GM12891 (cell line): ENCODE results near the gene ZGPAT.

Experiments
- DNase-seq: peaks from one replicate; pipeline ENCODE4 v3.0.0; 2011; ENCODE audit warnings: low spot score; ENCODE audit not compliant: insufficient read length
- FAIRE-seq: peaks from 2 replicates; lab custom pipeline; 2011; peaks lifted over from hg19 to GRCh38; lab: Jason Lieb, UNC
- PAX5 ChIP-seq: IDR thresholded peaks from 2 replicates; pipeline ENCODE4 v1.6.1; 2011; ENCODE audit warnings: low read length, moderate library complexity, mild to moderate bottlenecking; ENCODE audit not compliant: insufficient read depth, severe bottlenecking
- POLR2A ChIP-seq: IDR thresholded peaks from 2 replicates; pipeline ENCODE4 v1.6.1; 2011; ENCODE audit warnings: low read depth, low read length, control low read depth
- POLR2AphosphoS5 ChIP-seq: IDR thresholded peaks from 2 replicates; pipeline ENCODE4 v1.6.1; 2011; ENCODE audit warnings: low read depth, low read length, control low read depth
- POU2F2 ChIP-seq: IDR thresholded peaks from 2 replicates; pipeline ENCODE4 v1.6.1; 2011; ENCODE audit warnings: low read depth, mild to moderate bottlenecking, control low read depth, low read length, moderate library complexity
- SPI1 ChIP-seq: IDR thresholded peaks from 2 replicates; pipeline ENCODE4 v1.6.1; 2011; ENCODE audit warnings: low read depth, low read length, control low read depth
- TAF1 ChIP-seq: IDR thresholded peaks from 2 replicates; pipeline ENCODE4 v1.6.1; 2011; ENCODE audit warnings: low read depth, low read length, control low read depth

The ZGPAT gene

GRCh38 chr20:63748934-63749270, 41.1 kb downstream of the ZGPAT start:
- TF ChIP-seq PAX5 (no peak), POLR2A (no peak), TAF1 (no peak), SPI1 (no peak), POU2F2 (no peak), POLR2AphosphoS5 (no peak)
- FAIRE-seq (no peak), DNase-seq (no peak)

GRCh38 chr20:63749597-63750508, 42.0 kb downstream of the ZGPAT start:
- FAIRE-seq = no peak
- TF ChIP-seq POLR2A (no peak), TAF1 (no peak), POU2F2 (no peak), SPI1 (no peak), PAX5 (no peak), POLR2AphosphoS5 (no peak)
- no peak for DNase-seq

- FAIRE-seq (no peak), DNase-seq (no peak)
- TF ChIP-seq POU2F2 = no peak
- no peak for TF ChIP-seq TAF1
- no peak for TF ChIP-seq PAX5
- no peak for TF ChIP-seq SPI1
- no peak for TF ChIP-seq POLR2A
- no peak for TF ChIP-seq POLR2AphosphoS5
These were observed 43.1 kb downstream of the ZGPAT start for GRCh38 chr20:63750807-63751470.

- TF ChIP-seq SPI1 (no peak), PAX5 (no peak), POU2F2 (no peak), TAF1 (no peak), POLR2AphosphoS5 (no peak), POLR2A (no peak)
- FAIRE-seq (no peak), DNase-seq (peak; percentile 35)
These were observed 43.8 kb downstream of the ZGPAT start for GRCh38 chr20:63751471-63752271.

GRCh38 chr20:63752411-63753101, 44.7 kb downstream of the ZGPAT start:
- TF ChIP-seq SPI1 (no peak), POU2F2 (no peak), TAF1 (no peak), POLR2AphosphoS5 (no peak), PAX5 (no peak), POLR2A (no peak)
- peak; percentile 13 for DNase-seq
- FAIRE-seq = no peak

GRCh38 chr20:63753381-63753780, 45.5 kb downstream of the ZGPAT start:
- TF ChIP-seq PAX5 (no peak), POU2F2 (no peak), TAF1 (no peak), SPI1 (no peak), POLR2A (no peak), POLR2AphosphoS5 (no peak)
- FAIRE-seq (no peak), DNase-seq (no peak)

GRCh38 chr20:63754008-63754407, 46.2 kb downstream of the ZGPAT start:
- no peak for DNase-seq
- TF ChIP-seq POLR2AphosphoS5 (no peak), POLR2A (no peak), TAF1 (no peak), POU2F2 (no peak), PAX5 (no peak), SPI1 (no peak)
- no peak for FAIRE-seq

- TF ChIP-seq SPI1 = no peak
- TF ChIP-seq POU2F2 = no peak
- TF ChIP-seq POLR2A = no peak
- TF ChIP-seq POLR2AphosphoS5 = no peak
- no peak for TF ChIP-seq TAF1
- TF ChIP-seq PAX5 = no peak
These were observed 48.3 kb downstream of the ZGPAT start for GRCh38 chr20:63755933-63756647.

More at GRCh38 chr20:63755933-63756647, 48.3 kb downstream of the ZGPAT start:
- no peak for FAIRE-seq
- DNase-seq = no peak
